Measurements from ENCODE around the gene OXA1L. TPM values are rescaled to one million over a fixed set of nuclear protein-coding genes. Genes with fewer than 3 reads are reported as not detected.
"Not testable (repeated sequence)": the region's sequence is repeated elsewhere in the genome, so short reads cannot be mapped to it uniquely, and the experiment has no call there.

The OXA1L gene
- total and polyA plus RNA-seq, 2 experiments from 2014 or later, result 59.4 to 88.1 TPM

DNA sequence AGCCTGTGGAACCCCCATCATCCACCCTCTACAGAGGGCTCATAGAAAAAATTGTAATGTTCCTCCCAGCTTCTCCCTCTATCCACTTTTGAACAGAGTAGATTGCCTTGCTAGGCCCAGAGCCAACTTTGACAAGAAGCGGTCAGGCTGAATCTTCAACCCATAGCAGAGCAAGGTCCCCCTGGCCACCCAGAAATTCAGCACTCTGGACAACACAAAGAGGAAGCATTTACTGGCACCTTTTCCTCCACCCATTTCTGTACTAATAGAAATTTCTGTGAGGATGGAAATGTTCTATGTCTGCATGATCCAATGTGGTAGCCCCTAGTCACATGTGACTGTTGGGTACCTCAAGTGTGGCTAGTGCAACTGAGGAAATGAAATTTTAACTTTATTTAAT lies 42.7 kb upstream of the OXA1L start:
- Histone ChIP-seq H4K20me1 (ENCODE audit: insufficient read depth, poor library complexity, severe bottlenecking) (no peaks in the 10 kb centered on the region), H3K4me2 (no peak overlapping the region), H3K9me3 (ENCODE audit: low read depth) (no peaks in the 10 kb centered on the region), H3K27me3 (no peaks in the 10 kb centered on the region), H2AFZ (no peak overlapping the region), H3K4me3 (no peak overlapping the region), H3K27ac (no peak overlapping the region), H3K4me1 (ENCODE audit: insufficient read depth) (no peaks in the 10 kb centered on the region), H3K79me2 (no peaks in the 10 kb centered on the region), H3K36me3 (replicated peaks; ENCODE audit: insufficient read depth, low read depth) (no peaks in the 10 kb centered on the region), H3K9me2 (replicated peaks; ENCODE audit: insufficient read depth) (no peaks in the 10 kb centered on the region)
- 100% methylated on average over 1 of the region's 1 CpG for WGBS (ENCODE audit: low lambda C conversion rate, missing lambda C conversion rate)
- TF ChIP-seq EZH2phosphoT487 (IDR thresholded peaks at IDR 0.05; ENCODE audit: low read depth, severe bottlenecking, unreplicated experiment), result no peak
- TF ChIP-seq, protein P1, sequence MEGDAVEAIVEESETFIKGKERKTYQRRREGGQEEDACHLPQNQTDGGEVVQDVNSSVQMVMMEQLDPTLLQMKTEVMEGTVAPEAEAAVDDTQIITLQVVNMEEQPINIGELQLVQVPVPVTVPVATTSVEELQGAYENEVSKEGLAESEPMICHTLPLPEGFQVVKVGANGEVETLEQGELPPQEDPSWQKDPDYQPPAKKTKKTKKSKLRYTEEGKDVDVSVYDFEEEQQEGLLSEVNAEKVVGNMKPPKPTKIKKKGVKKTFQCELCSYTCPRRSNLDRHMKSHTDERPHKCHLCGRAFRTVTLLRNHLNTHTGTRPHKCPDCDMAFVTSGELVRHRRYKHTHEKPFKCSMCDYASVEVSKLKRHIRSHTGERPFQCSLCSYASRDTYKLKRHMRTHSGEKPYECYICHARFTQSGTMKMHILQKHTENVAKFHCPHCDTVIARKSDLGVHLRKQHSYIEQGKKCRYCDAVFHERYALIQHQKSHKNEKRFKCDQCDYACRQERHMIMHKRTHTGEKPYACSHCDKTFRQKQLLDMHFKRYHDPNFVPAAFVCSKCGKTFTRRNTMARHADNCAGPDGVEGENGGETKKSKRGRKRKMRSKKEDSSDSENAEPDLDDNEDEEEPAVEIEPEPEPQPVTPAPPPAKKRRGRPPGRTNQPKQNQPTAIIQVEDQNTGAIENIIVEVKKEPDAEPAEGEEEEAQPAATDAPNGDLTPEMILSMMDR (IDR thresholded peaks at IDR 0.05; ENCODE audit: poor library complexity), result no peak
- no peak for TF ChIP-seq EZH2 (IDR thresholded peaks at IDR 0.05; ENCODE audit: borderline replicate concordance)
- no peak for DNase-seq (ENCODE audit: low spot score)

DNA sequence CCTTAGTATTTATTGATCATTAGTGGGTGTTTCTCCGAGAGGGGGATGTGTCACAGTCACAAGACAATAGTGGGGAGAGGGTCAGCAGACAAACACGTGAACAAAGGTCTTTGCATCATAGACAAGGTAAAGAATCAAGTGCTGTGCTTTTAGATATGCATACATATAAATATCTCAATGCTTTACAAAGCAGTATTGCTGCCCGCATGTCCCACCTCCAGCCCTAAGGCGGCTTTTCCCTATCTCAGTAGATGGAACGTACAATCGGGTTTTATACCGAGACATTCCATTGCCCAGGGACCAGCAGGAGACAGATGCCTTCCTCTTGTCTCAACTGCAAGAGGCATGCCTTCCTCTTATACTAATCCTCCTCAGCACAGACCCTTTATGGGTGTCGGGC lies 41.6 kb upstream of the OXA1L start:
- not testable (repeated sequence) for H3K36me3 ChIP-seq (replicated peaks; ENCODE audit: insufficient read depth, low read depth); DNase-seq (ENCODE audit: low spot score); H3K9me3 ChIP-seq (ENCODE audit: low read depth); H2AFZ ChIP-seq; H3K9me2 ChIP-seq (replicated peaks; ENCODE audit: insufficient read depth); H4K20me1 ChIP-seq (ENCODE audit: insufficient read depth, poor library complexity, severe bottlenecking); H3K4me1 ChIP-seq (ENCODE audit: insufficient read depth); H3K4me3 ChIP-seq; H3K27me3 ChIP-seq; H3K4me2 ChIP-seq; H3K79me2 ChIP-seq; H3K27ac ChIP-seq
- WGBS (ENCODE audit: low lambda C conversion rate, missing lambda C conversion rate), result 82% methylated on average over 8 of the region's 8 CpGs

DNA sequence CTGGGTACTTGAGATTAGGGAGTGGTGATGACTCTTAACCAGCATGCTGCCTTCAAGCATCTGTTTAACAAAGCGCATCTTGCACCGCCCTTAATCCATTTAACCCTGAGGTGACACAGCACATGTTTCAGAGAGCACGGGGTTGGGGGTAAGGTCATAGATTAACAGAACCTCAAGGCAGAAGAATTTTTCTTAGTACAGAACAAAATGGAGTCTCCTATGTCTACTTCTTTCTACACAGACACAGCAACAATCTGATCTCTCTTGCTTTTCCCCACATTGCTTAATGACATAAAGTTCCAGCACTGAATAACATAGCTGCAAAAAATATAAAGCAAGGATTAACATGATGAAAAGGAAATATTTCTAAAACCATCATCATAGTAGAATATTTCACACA lies 41.1 kb upstream of the OXA1L start:
- not testable (repeated sequence) for H3K4me2 ChIP-seq; H3K9me3 ChIP-seq (ENCODE audit: low read depth); H2AFZ ChIP-seq; H3K9me2 ChIP-seq (replicated peaks; ENCODE audit: insufficient read depth); H4K20me1 ChIP-seq (ENCODE audit: insufficient read depth, poor library complexity, severe bottlenecking); H3K4me3 ChIP-seq; H3K36me3 ChIP-seq (replicated peaks; ENCODE audit: insufficient read depth, low read depth); H3K27me3 ChIP-seq; H3K4me1 ChIP-seq (ENCODE audit: insufficient read depth); DNase-seq (ENCODE audit: low spot score); H3K27ac ChIP-seq; H3K79me2 ChIP-seq
- 39% methylated on average over 3 of the region's 3 CpGs for WGBS (ENCODE audit: low lambda C conversion rate, missing lambda C conversion rate)

DNA sequence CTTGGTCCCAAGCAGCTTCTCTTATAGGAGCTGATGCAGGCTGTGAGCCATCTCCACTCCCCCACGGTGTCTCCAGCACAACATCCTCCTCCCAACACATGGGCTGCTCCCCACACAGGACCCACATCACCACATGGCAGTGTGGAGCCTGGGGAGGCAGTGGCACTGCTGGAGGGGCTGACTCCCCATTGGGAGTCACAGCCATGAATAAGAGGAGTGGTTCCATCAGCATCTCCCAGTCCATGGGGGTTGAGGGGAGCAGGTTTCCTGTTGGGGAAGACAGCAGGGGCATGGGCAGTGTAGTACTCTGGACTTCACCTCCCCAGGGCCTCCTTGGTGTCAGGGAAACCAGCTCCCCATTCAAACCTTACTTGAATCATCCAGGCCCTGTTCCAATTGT lies 40.5 kb upstream of the OXA1L start:
- H3K9me2 ChIP-seq (replicated peaks; ENCODE audit: insufficient read depth), result no peaks in the 10 kb centered on the region
- H3K79me2 ChIP-seq, result no peaks in the 10 kb centered on the region
- H3K4me2 ChIP-seq, result no peak overlapping the region
- WGBS (ENCODE audit: low lambda C conversion rate, missing lambda C conversion rate), result 89% methylated on average over 1 of the region's 1 CpG
- H4K20me1 ChIP-seq (ENCODE audit: insufficient read depth, poor library complexity, severe bottlenecking), result no peaks in the 10 kb centered on the region
- no peaks in the 10 kb centered on the region for H3K36me3 ChIP-seq (replicated peaks; ENCODE audit: insufficient read depth, low read depth)
- no peaks in the 10 kb centered on the region for H3K27me3 ChIP-seq
- H3K4me1 ChIP-seq (ENCODE audit: insufficient read depth), result no peaks in the 10 kb centered on the region
- no peak for DNase-seq (ENCODE audit: low spot score)
- no peak overlapping the region for H3K4me3 ChIP-seq
- H3K9me3 ChIP-seq (ENCODE audit: low read depth), result no peaks in the 10 kb centered on the region
- H2AFZ ChIP-seq, result no peak overlapping the region
- TF ChIP-seq EZH2 (IDR thresholded peaks at IDR 0.05; ENCODE audit: borderline replicate concordance), result no peak
- TF ChIP-seq, protein P1 (IDR thresholded peaks at IDR 0.05; ENCODE audit: poor library complexity), result no peak
- H3K27ac ChIP-seq, result no peak overlapping the region

DNA sequence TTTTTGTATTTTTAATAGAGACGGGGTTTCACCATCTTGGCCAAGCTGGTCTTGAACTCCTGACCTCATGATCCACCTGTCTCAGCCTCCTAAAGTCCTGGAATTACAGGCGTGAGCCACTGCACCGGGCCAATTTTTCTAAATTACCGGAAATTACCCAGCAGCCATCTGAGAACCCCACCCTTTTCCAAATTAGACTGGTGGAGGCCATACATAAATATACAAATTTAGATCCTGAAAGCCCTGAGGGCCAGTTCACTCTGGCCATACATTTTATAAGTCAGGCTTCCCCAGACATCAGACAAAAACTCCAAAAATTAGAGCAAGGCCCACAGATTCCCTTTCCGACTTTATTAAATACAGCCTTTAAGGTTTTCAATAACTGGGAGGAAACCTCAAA lies 34.4 kb upstream of the OXA1L start:
- H3K79me2 ChIP-seq; H3K9me2 ChIP-seq (replicated peaks; ENCODE audit: insufficient read depth); H3K36me3 ChIP-seq (replicated peaks; ENCODE audit: insufficient read depth, low read depth); DNase-seq (ENCODE audit: low spot score); H4K20me1 ChIP-seq (ENCODE audit: insufficient read depth, poor library complexity, severe bottlenecking); H3K4me2 ChIP-seq; H2AFZ ChIP-seq; H3K4me1 ChIP-seq (ENCODE audit: insufficient read depth); H3K9me3 ChIP-seq (ENCODE audit: low read depth); H3K27ac ChIP-seq; H3K4me3 ChIP-seq; H3K27me3 ChIP-seq: not testable (repeated sequence)
- 97% methylated on average over 5 of the region's 5 CpGs for WGBS (ENCODE audit: low lambda C conversion rate, missing lambda C conversion rate)

All from hepatocyte (in vitro differentiated cells).